Measurements from ENCODE around the gene OSBP.

DNA sequence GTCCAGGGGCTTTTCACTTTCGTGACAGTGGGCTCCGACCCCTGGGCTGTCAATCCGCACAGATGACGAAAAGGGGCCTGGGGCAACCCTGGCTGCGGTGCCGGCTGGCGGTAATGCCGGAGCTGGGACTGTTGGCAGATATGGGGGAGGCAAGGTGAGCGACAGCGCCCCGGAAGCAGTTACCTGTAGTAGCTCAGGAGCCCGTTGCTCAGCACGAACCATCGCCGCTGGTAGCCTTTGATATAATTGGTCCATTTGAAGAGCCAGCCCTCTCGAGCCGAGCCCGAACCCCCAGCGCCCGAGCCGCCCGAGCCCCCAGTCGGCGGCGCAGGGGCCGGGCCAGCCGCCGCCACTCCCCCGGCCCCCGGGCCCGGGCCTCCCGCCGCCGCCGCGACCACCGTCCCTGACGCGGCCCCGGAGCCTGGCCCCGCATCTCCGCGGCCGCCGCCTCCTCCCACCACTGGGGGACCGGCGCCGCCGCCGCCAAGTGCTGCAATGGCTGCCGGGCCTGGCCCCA is 396 bp downstream of the OSBP start:
- TF ChIP-seq POLR2A (IDR thresholded peaks at IDR 0.05): no peak
- TF ChIP-seq CTCF (IDR thresholded peaks at IDR 0.05): no peak
